RWPE2 (cell line): ENCODE measurements around the gene CEP164.

Experiments
- ATAC-seq: fragments of 200-7000 bp; cut with Tn5 transposase; 3 replicates; pipeline ENCODE4 v1.9.1; 2021; ENCODE audit warnings: low read depth
- DNase-seq: peaks from one replicate; pipeline ENCODE4 v3.0.0-alpha.2; 2020; ENCODE audit warnings: low spot score
- H3K27ac ChIP-seq: fragments of 450-650 bp; 2 replicates; pipeline ENCODE4 v1.5.1; 2017; ENCODE audit warnings: mild to moderate bottlenecking; ENCODE audit not compliant: poor library complexity, severe bottlenecking
- H3K27me3 ChIP-seq: fragments of 250-450 bp; sonication (Bioruptor Pico); 2 replicates; pipeline ENCODE4 v1.5.1; 2021; ENCODE audit warnings: mild to moderate bottlenecking, moderate library complexity; ENCODE audit not compliant: insufficient read depth, poor library complexity, severe bottlenecking
- H3K36me3 ChIP-seq: fragments of 250-450 bp; sonication (Bioruptor Pico); 2 replicates; pipeline ENCODE4 v1.5.1; 2020; ENCODE audit warnings: low read depth, mild to moderate bottlenecking, moderate library complexity
- H3K4me1 ChIP-seq: fragments of 250-450 bp; sonication (Bioruptor Pico); 2 replicates; pipeline ENCODE4 v1.5.1; 2021; ENCODE audit warnings: mild to moderate bottlenecking, moderate library complexity; ENCODE audit not compliant: insufficient read depth, poor library complexity, severe bottlenecking
- H3K4me3 ChIP-seq: fragments of 250-450 bp; sonication (Bioruptor Pico); 2 replicates; pipeline ENCODE4 v1.5.1; 2021; ENCODE audit warnings: mild to moderate bottlenecking, moderate library complexity; ENCODE audit not compliant: severe bottlenecking
- H3K9me3 ChIP-seq: fragments of 250-450 bp; sonication (Bioruptor Pico); 2 replicates; pipeline ENCODE4 v1.5.1; 2021; ENCODE audit warnings: mild to moderate bottlenecking, moderate library complexity; ENCODE audit not compliant: severe bottlenecking
- CTCF ChIP-seq: fragments of 450-650 bp; IDR thresholded peaks from one replicate; pipeline ENCODE4 v1.5.1; 2017; ENCODE audit warnings: mild to moderate bottlenecking, moderate library complexity; ENCODE audit not compliant: poor library complexity, severe bottlenecking

Gene CEP164

GRCh38 chr11:117378976-117379865 lies 51.6 kb downstream of the CEP164 start:
- Histone ChIP-seq H3K27ac (no peak overlapping the region), H3K9me3 (no peaks in the 10 kb centered on the region), H3K27me3 (no peaks in the 10 kb centered on the region), H3K4me1 (no peaks in the 10 kb centered on the region), H3K4me3 (no peak overlapping the region), H3K36me3 (peaks cover 18% of the 10 kb centered on the region)
- ATAC-seq (no peak), DNase-seq (no peak)
- TF ChIP-seq CTCF = no peak

- Histone ChIP-seq H3K36me3 (peaks cover 17% of the 10 kb centered on the region), H3K4me1 (no peaks in the 10 kb centered on the region), H3K9me3 (no peaks in the 10 kb centered on the region), H3K27me3 (no peaks in the 10 kb centered on the region), H3K27ac (no peak overlapping the region), H3K4me3 (no peak overlapping the region)
- TF ChIP-seq CTCF = no peak
- no peak for DNase-seq
- no peak for ATAC-seq
Measured at GRCh38 chr11:117380676-117381075, 53.0 kb downstream of the CEP164 start.

- ATAC-seq (no peak), DNase-seq (no peak)
- Histone ChIP-seq H3K27ac (no peak overlapping the region), H3K9me3 (no peaks in the 10 kb centered on the region), H3K4me3 (no peak overlapping the region), H3K27me3 (no peaks in the 10 kb centered on the region), H3K4me1 (no peaks in the 10 kb centered on the region), H3K36me3 (peaks cover 23% of the 10 kb centered on the region)
- TF ChIP-seq CTCF = no peak
Measured at GRCh38 chr11:117381481-117382387, 54.1 kb downstream of the CEP164 start.

- H3K27me3 ChIP-seq = no peaks in the 10 kb centered on the region
- peaks cover 31% of the 10 kb centered on the region for H3K36me3 ChIP-seq
- DNase-seq (no peak), ATAC-seq (no peak)
- H3K4me3 ChIP-seq = no peak overlapping the region
- H3K27ac ChIP-seq = no peak overlapping the region
- no peaks in the 10 kb centered on the region for H3K4me1 ChIP-seq
- no peak for TF ChIP-seq CTCF
- H3K9me3 ChIP-seq = no peaks in the 10 kb centered on the region
Measured at GRCh38 chr11:117382746-117383145, 55.1 kb downstream of the CEP164 start.
